Endodermal cell (in vitro differentiated cells): ENCODE data around the gene PIP4P1. TPM values are rescaled to one million over a fixed set of nuclear protein-coding genes. Genes with fewer than 3 reads are reported as not detected.
"Not testable (repeated sequence)": the region's sequence is repeated elsewhere in the genome, so short reads cannot be mapped to it uniquely, and the experiment has no call there.

Source experiments
- DNase-seq: peaks from one replicate; pipeline ENCODE4 v3.0.0-alpha.2; 2017
- H3K27ac ChIP-seq: 2 replicates; pipeline ENCODE4 v1.5.1; 2013; ENCODE audit warnings: mild to moderate bottlenecking, low read depth, low read length, moderate library complexity
- H3K27me3 ChIP-seq: 2 replicates; pipeline ENCODE4 v1.6.1; 2013; ENCODE audit warnings: mild to moderate bottlenecking, low read length, moderate library complexity; ENCODE audit not compliant: insufficient read depth, control insufficient read depth, poor library complexity, severe bottlenecking
- H3K36me3 ChIP-seq: 2 replicates; pipeline ENCODE4 v1.7.0; 2013; ENCODE audit warnings: mild to moderate bottlenecking, low read length, moderate library complexity; ENCODE audit not compliant: control insufficient read depth, insufficient read depth
- H3K4me1 ChIP-seq: one replicate; pipeline ENCODE4 v1.7.0; 2013; ENCODE audit warnings: low read length; ENCODE audit not compliant: control insufficient read depth, insufficient read depth
- H3K4me3 ChIP-seq: 2 replicates; pipeline ENCODE4 v1.5.1; 2013; ENCODE audit warnings: mild to moderate bottlenecking, low read length, moderate library complexity
- H3K9ac ChIP-seq: 2 replicates; pipeline ENCODE4 v1.6.1; 2013; ENCODE audit warnings: mild to moderate bottlenecking, low read length, moderate library complexity; ENCODE audit not compliant: poor library complexity, severe bottlenecking; ENCODE audit errors: extremely low read depth
- H3K9me3 ChIP-seq: 2 replicates; pipeline ENCODE4 v1.6.1; 2013; ENCODE audit warnings: mild to moderate bottlenecking, low read length, moderate library complexity; ENCODE audit not compliant: control insufficient read depth
- H3K27ac Mint-ChIP-seq: 2 replicates; pipeline ENCODE4 v1.8.0; 2020; ENCODE audit warnings: mixed read lengths
- H3K27me3 Mint-ChIP-seq: 2 replicates; pipeline ENCODE4 v1.8.0; 2021; ENCODE audit warnings: mild to moderate bottlenecking, mixed read lengths; ENCODE audit not compliant: insufficient read depth
- H3K36me3 Mint-ChIP-seq: 2 replicates; pipeline ENCODE4 v1.8.0; 2020; ENCODE audit warnings: low read depth, mixed read lengths
- H3K4me1 Mint-ChIP-seq: 2 replicates; pipeline ENCODE4 v1.8.0; 2020; ENCODE audit warnings: mixed read lengths
- H3K4me3 Mint-ChIP-seq: 2 replicates; pipeline ENCODE4 v1.8.0; 2020; ENCODE audit warnings: mild to moderate bottlenecking, moderate library complexity, mixed read lengths
- H3K9me3 Mint-ChIP-seq: 2 replicates; pipeline ENCODE4 v1.8.0; 2020; ENCODE audit warnings: mild to moderate bottlenecking, mixed read lengths
- CTCF ChIP-seq: fragments of 200-600 bp; sonication (generic); conservative IDR thresholded peaks from 2 replicates; pipeline ENCODE4 v1.5.0; 2021; ENCODE audit warnings: antibody characterized with exemption, mild to moderate bottlenecking
- WGBS, 2 experiments: methylation state at CpG; one replicate each; pipeline versions ENCODE4 v1.1.5 to v1.1.7; 2013; ENCODE audit warnings: missing lambda C conversion rate in 2 of 2, mixed read lengths in 1 of 2; ENCODE audit not compliant: insufficient coverage in 1 of 2, insufficient read length in 1 of 2; 5-methylcytosine and 5-hydroxymethylcytosine counted together
- long read RNA-seq, 4 experiments: library from polyadenylated mRNA in 2 of 4; library from RNA in 1 of 4; library from capped mRNA in 1 of 4; stranded (forward) in 3 of 4; unstranded in 1 of 4; transcript quantifications; one replicate each; pipeline ENCODE4 v2.0.0, GENCODE V29; 2020 to 2021; ENCODE audit warnings: inconsistent platforms in 1 of 4
- polyA plus RNA-seq, 2 experiments: library from polyadenylated mRNA; stranded (reverse); fragments of 50-300 nt; gene quantifications; one replicate each; pipeline ENCODE4 v1.2.3, GENCODE V29; 2013
- total RNA-seq, 2 donors: library from RNA; stranded (reverse); fragmentation: NEBNext Ultra II Directional in 1 of 2; extraction: Animal tissue kit (Norgen Biotek cat#: 25700) in 1 of 2; gene quantifications; 2 replicates in 1 of 2; 3 replicates in 1 of 2; pipeline ENCODE4 v1.2.1, GENCODE V29; 2021

The PIP4P1 gene
- 10 to 100 TPM; 32.1 to 38.1 TPM for total RNA-seq
- polyA plus RNA-seq (2013, experiment 1 of 2): 39.0 TPM
- 45.4 TPM for polyA plus RNA-seq (2013, experiment 2 of 2)
- long read RNA-seq, experiment 1, transcript PIP4P1-201 (7 exons, 1,961 nt): major isoform, 11 of 15 reads
- long read RNA-seq, experiment 1, partial matches to known transcripts: 3 of 15 reads
- long read RNA-seq, experiment 1, other reads (novel, unspliced or antisense): 0 of 15 reads
- long read RNA-seq, experiment 2, transcript PIP4P1-202 (7 exons, 1,696 nt): minor isoform, 20 of 91 reads
- long read RNA-seq, experiment 2, transcript PIP4P1-201 (7 exons, 1,961 nt): major isoform, 45 of 91 reads
- long read RNA-seq, experiment 2, transcript PIP4P1-205 (5 exons, 1,118 nt): minor isoform, 7 of 91 reads
- long read RNA-seq, experiment 2, partial matches to known transcripts: 7 of 91 reads
- long read RNA-seq, experiment 2, other reads (novel, unspliced or antisense): 12 of 91 reads
- long read RNA-seq, experiment 3, partial matches to known transcripts: 0 of 10 reads
- long read RNA-seq, experiment 3, other reads (novel, unspliced or antisense): 5 of 10 reads
- long read RNA-seq, experiment 4, transcript PIP4P1-201 (7 exons, 1,961 nt): major isoform, 10 of 25 reads
- long read RNA-seq, experiment 4, transcript PIP4P1-202 (7 exons, 1,696 nt): minor isoform, 7 of 25 reads
- long read RNA-seq, experiment 4, partial matches to known transcripts: 3 of 25 reads
- long read RNA-seq, experiment 4, other reads (novel, unspliced or antisense): 4 of 25 reads

- H3K4me1 ChIP-seq: peaks cover 6% of the 10 kb centered on the region
- peak within 1 kb of the TSS; percentile 78 for H3K27ac ChIP-seq
- Mint-ChIP-seq H3K36me3 (peaks cover 20% of the 10 kb centered on the region), H3K27ac (peak within 1 kb of the TSS; percentile 95), H3K27me3 (peaks cover 2% of the 10 kb centered on the region), H3K4me1 (peaks cover 11% of the 10 kb centered on the region), H3K4me3 (peak within 1 kb of the TSS; percentile 73), H3K9me3 (peaks cover 3% of the 10 kb centered on the region)
- no peak for TF ChIP-seq CTCF
- H3K36me3 ChIP-seq: peaks cover 38% of the 10 kb centered on the region
- H3K9ac ChIP-seq: peak within 1 kb of the TSS; percentile 54
- no peaks in the 10 kb centered on the region for H3K27me3 ChIP-seq
- 0 to 1% methylated on average over 52 to 67 of the region's 67 CpGs for WGBS, 2 experiments
- H3K4me3 ChIP-seq: peak within 1 kb of the TSS; percentile 92
- no peaks in the 10 kb centered on the region for H3K9me3 ChIP-seq
- DNase-seq: peak; percentile 99
These were observed at the start of gene PIP4P1 for GRCh38 chr14:20461225-20462141. PIP4P1 (minus strand) TSS chr14:20461434; CDS start chr14:20461325, 109 bp downstream.

GRCh38 chr14:20508367-20508766 lies 47.1 kb upstream of the PIP4P1 start:
- no peaks in the 10 kb centered on the region for H3K9me3 ChIP-seq
- no peaks in the 10 kb centered on the region for H3K36me3 Mint-ChIP-seq
- H3K27me3 ChIP-seq: no peaks in the 10 kb centered on the region
- no peak overlapping the region for H3K4me3 ChIP-seq
- 95 to 96% methylated on average over 5 to 8 of the region's 8 CpGs for WGBS, 2 experiments
- H3K4me1 Mint-ChIP-seq: peaks cover 8% of the 10 kb centered on the region
- peaks cover 12% of the 10 kb centered on the region for H3K9me3 Mint-ChIP-seq
- H3K4me3 Mint-ChIP-seq: no peak overlapping the region
- no peak for DNase-seq
- H3K9ac ChIP-seq: no peak overlapping the region
- no peak overlapping the region for H3K27ac Mint-ChIP-seq
- no peak for TF ChIP-seq CTCF
- H3K27me3 Mint-ChIP-seq: peaks cover 4% of the 10 kb centered on the region
- H3K27ac ChIP-seq: no peak overlapping the region
- H3K4me1 ChIP-seq: no peaks in the 10 kb centered on the region
- no peaks in the 10 kb centered on the region for H3K36me3 ChIP-seq

GRCh38 chr14:20507537-20507936 lies 46.3 kb upstream of the PIP4P1 start:
- not testable (repeated sequence) for H3K9ac ChIP-seq, H3K27me3 Mint-ChIP-seq, H3K4me1 Mint-ChIP-seq, H3K36me3 ChIP-seq, H3K27ac Mint-ChIP-seq, H3K4me1 ChIP-seq, H3K4me3 ChIP-seq, H3K4me3 Mint-ChIP-seq, H3K36me3 Mint-ChIP-seq, H3K9me3 ChIP-seq, H3K27me3 ChIP-seq, DNase-seq, H3K27ac ChIP-seq
- 93% methylated on average over 2 of the region's 3 CpGs; no CpG with 5 or more reads in 1 of the 2 experiments for WGBS, 2 experiments
- peaks cover 12% of the 10 kb centered on the region for H3K9me3 Mint-ChIP-seq

- not testable (repeated sequence) for H3K4me1 ChIP-seq, H3K9me3 ChIP-seq, H3K4me3 Mint-ChIP-seq, DNase-seq, H3K27ac ChIP-seq, H3K36me3 ChIP-seq, H3K36me3 Mint-ChIP-seq, H3K9ac ChIP-seq, H3K27me3 Mint-ChIP-seq, H3K27me3 ChIP-seq, H3K27ac Mint-ChIP-seq, H3K4me1 Mint-ChIP-seq, H3K4me3 ChIP-seq
- no CpG with 5 or more reads among the region's 30 CpGs for WGBS, 2 experiments
- peaks cover 12% of the 10 kb centered on the region for H3K9me3 Mint-ChIP-seq
These were observed 45.5 kb upstream of the PIP4P1 start for GRCh38 chr14:20506752-20507151.

GRCh38 chr14:20506276-20506675 lies 45.0 kb upstream of the PIP4P1 start:
- H3K4me3 ChIP-seq, H3K27me3 ChIP-seq, H3K4me1 ChIP-seq, H3K4me1 Mint-ChIP-seq, H3K27ac ChIP-seq, H3K36me3 Mint-ChIP-seq, H3K27ac Mint-ChIP-seq, DNase-seq, H3K9ac ChIP-seq, H3K4me3 Mint-ChIP-seq, H3K9me3 ChIP-seq, H3K36me3 ChIP-seq, H3K27me3 Mint-ChIP-seq: not testable (repeated sequence)
- peaks cover 12% of the 10 kb centered on the region for H3K9me3 Mint-ChIP-seq
- 92% methylated on average over 4 of the region's 30 CpGs; no CpG with 5 or more reads in 1 of the 2 experiments for WGBS, 2 experiments
